Cardiac muscle cell (in vitro differentiated cells and primary cell): ENCODE results near the gene RNU11. TPM values are rescaled to one million over a fixed set of nuclear protein-coding genes. Genes with fewer than 3 reads are reported as not detected.
"Not testable (repeated sequence)": the region's sequence is repeated elsewhere in the genome, so short reads cannot be mapped to it uniquely, and the experiment has no call there.

Experiments used
- DNase-seq, 2 donors: peaks; one replicate each; pipeline versions ENCODE4 v3.0.0 to v3.0.0-alpha.2; 2010 to 2017; ENCODE audit warnings: low read depth in 1 of 2, low spot score in 1 of 2
- H3K27ac ChIP-seq: fragments of 200-600 bp; sonication (generic); 2 replicates; pipeline ENCODE4 v1.5.1; 2016
- H3K27me3 ChIP-seq: fragments of 200-600 bp; sonication (generic); 2 replicates; pipeline ENCODE4 v1.6.0; 2016; ENCODE audit warnings: control low read depth
- H3K36me3 ChIP-seq: fragments of 200-600 bp; sonication (generic); 2 replicates; pipeline ENCODE4 v1.5.1; 2016; ENCODE audit warnings: control low read depth
- H3K4me1 ChIP-seq: fragments of 200-600 bp; sonication (generic); 2 replicates; pipeline ENCODE4 v1.8.1; 2017; ENCODE audit warnings: low read depth, mild to moderate bottlenecking, mixed run types
- H3K4me3 ChIP-seq: fragments of 200-600 bp; sonication (generic); 2 replicates; pipeline ENCODE4 v1.5.1; 2016; ENCODE audit warnings: mild to moderate bottlenecking
- H3K9me3 ChIP-seq: fragments of 200-600 bp; sonication (generic); 2 replicates; pipeline ENCODE4 v1.5.1; 2017; ENCODE audit warnings: low read depth, mild to moderate bottlenecking, control low read depth
- CTCF ChIP-seq: IDR thresholded peaks from 2 replicates; pipeline ENCODE4 v1.5.1; 2012; ENCODE audit warnings: low read depth, mild to moderate bottlenecking, low read length
- polyA plus RNA-seq: library from polyadenylated mRNA; unstranded; fragments of >200 nt; fragmentation: Nextera tagmentation; extraction: Ambion mirVana; gene quantifications from 2 replicates; pipeline ENCODE4 v1.2.1, GENCODE V29; 2016
- total RNA-seq: library from RNA; depleted of rRNA; stranded (reverse); fragments of >200 nt; gene quantifications from 2 replicates; pipeline ENCODE4 v1.2.3, GENCODE V29; 2016

RNU11 gene
- total and polyA plus RNA-seq, 2 experiments from 2014 or later, result not detected

GRCh38 chr1:28684937-28685336 lies 36.5 kb downstream of the RNU11 start:
- no peak for DNase-seq
- Histone ChIP-seq H3K27me3 (no peaks in the 10 kb centered on the region), H3K9me3 (no peaks in the 10 kb centered on the region), H3K4me1 (no peaks in the 10 kb centered on the region), H3K4me3 (no peak overlapping the region), H3K27ac (no peak overlapping the region), H3K36me3 (peaks cover 3% of the 10 kb centered on the region)
- TF ChIP-seq CTCF, result no peak

GRCh38 chr1:28691627-28692026 lies 43.2 kb downstream of the RNU11 start:
- H3K36me3 ChIP-seq, result peaks cover 12% of the 10 kb centered on the region
- not testable (repeated sequence) for H3K4me3 ChIP-seq, H3K4me1 ChIP-seq, H3K27me3 ChIP-seq, H3K27ac ChIP-seq, H3K9me3 ChIP-seq, DNase-seq

Other genes starting within 250 kb of the RNU11 start
- 22.0 and 24.7 TPM in 2 replicates for gene RCC1, start 142.6 kb upstream of the RNU11 start, total RNA-seq
- gene RCC1, start 142.6 kb upstream of the RNU11 start, polyA plus RNA-seq, result 14.6 and 24.6 TPM in 2 replicates
- 26.0 and 26.1 TPM in 2 replicates for gene TRNAU1AP, start 95.5 kb upstream of the RNU11 start, total RNA-seq
- gene TRNAU1AP, start 95.5 kb upstream of the RNU11 start, polyA plus RNA-seq, result 39.9 and 61.2 TPM in 2 replicates
- gene RAB42, start 56.3 kb upstream of the RNU11 start, total RNA-seq, result 11.7 and 12.5 TPM in 2 replicates
- 7.3 and 11.9 TPM in 2 replicates for gene RAB42, start 56.3 kb upstream of the RNU11 start, polyA plus RNA-seq
- 32.4 and 40.3 TPM in 2 replicates for gene TAF12, start 5.5 kb upstream of the RNU11 start, total RNA-seq
- gene TAF12, start 5.5 kb upstream of the RNU11 start, polyA plus RNA-seq, result 44.2 and 51.9 TPM in 2 replicates
- gene GMEB1, start 20.2 kb downstream of the RNU11 start, total RNA-seq, result 6.7 and 7.5 TPM in 2 replicates
- 6.0 and 7.6 TPM in 2 replicates for gene GMEB1, start 20.2 kb downstream of the RNU11 start, polyA plus RNA-seq
- 53.7 and 62.8 TPM in 2 replicates for gene YTHDF2, start 88.3 kb downstream of the RNU11 start, total RNA-seq
- 84.0 and 88.1 TPM in 2 replicates for gene YTHDF2, start 88.3 kb downstream of the RNU11 start, polyA plus RNA-seq
- 0.25 and 0.60 TPM in 2 replicates for gene OPRD1, start 163.6 kb downstream of the RNU11 start, total RNA-seq
- gene OPRD1, start 163.6 kb downstream of the RNU11 start, polyA plus RNA-seq, result 0.02 and 0.13 TPM in 2 replicates